ENCODE data around the gene SASH1. TPM values are rescaled to one million over a fixed set of nuclear protein-coding genes. Genes with fewer than 3 reads are reported as not detected.
"Not testable (repeated sequence)": the region's sequence is repeated elsewhere in the genome, so short reads cannot be mapped to it uniquely, and the experiment has no call there.

Gene SASH1
- total RNA-seq, 1 experiment from 2014 or later: 9.8 TPM

DNA sequence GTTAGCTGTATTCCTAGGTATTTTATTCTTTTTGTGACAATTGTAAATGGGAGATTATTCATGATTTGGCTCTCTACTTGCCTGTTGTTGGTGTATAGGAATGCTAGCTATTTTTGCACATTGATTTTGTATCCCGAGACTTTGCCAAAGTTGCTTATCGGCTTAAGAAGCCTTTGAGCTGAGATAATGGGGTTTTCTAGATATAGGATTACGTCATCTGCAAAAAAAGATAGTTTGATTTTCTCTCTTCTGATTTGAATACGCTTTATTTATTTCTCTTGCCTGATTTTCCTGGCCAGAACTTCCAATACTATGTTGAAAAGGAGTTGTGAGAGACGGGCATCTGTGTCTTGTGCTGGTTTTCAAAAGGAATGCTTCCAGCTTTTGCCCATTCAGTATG lies 241.0 kb downstream of the SASH1 start:
- BruUV-seq (replicated peaks): no TSS peak
- intact Hi-C loops (cut with micrococcal nuclease): no loop called here

DNA sequence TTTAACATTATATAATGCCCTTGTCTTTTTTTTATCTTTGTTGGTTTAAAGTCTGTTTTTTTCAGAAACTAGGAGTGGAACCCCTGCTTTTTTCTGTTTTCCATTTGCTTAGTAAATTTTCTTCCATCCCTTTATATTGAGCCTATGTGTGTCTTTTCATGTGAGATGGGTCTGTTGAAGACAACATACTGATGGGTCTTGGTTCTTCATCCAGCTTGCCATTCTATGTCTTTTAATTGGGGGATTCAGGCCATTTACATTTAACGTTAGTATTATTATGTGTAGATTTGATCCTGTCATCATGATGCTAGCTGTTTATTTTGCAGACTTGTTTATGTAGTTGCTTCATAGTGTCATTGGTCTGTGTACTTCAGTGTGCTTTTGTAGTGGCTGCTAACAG lies 243.0 kb downstream of the SASH1 start:
- H4K20me1 ChIP-seq (ENCODE audit: low read length); H3K4me1 ChIP-seq (ENCODE audit: insufficient read depth, low read length); H2AFZ ChIP-seq (ENCODE audit: low read length); DNase-seq; H3K9me3 ChIP-seq (ENCODE audit: low read length); H3K27ac ChIP-seq (ENCODE audit: low read length); H3K79me2 ChIP-seq (ENCODE audit: low read length); H3K36me3 ChIP-seq (ENCODE audit: low read depth, low read length); H3K9me2 ChIP-seq (replicated peaks; ENCODE audit: low read length); BruUV-seq (replicated peaks); H3K27me3 ChIP-seq (ENCODE audit: low read length); intact Hi-C loops (cut with micrococcal nuclease); ATAC-seq; H3K4me3 ChIP-seq (ENCODE audit: low read length); H3K4me2 ChIP-seq (ENCODE audit: low read length); H3F3A ChIP-seq (ENCODE audit: low read length, unreplicated experiment); POLR2A ChIA-PET (ENCODE audit: unreplicated experiment); H3K9ac ChIP-seq (ENCODE audit: low read length): not testable (repeated sequence)
- CTCF ChIA-PET: interaction anchor here (0.6 kb wide), 1 partner anchor 177 kb away, joined by 4 read pairs; no protein-coding TSS in a partner anchor

More for the DNA sequence above, 241.0 kb downstream of the SASH1 start:
- no peaks in the 10 kb centered on the region for H3K79me2 ChIP-seq (ENCODE audit: low read length)
- no peak overlapping the region for H3K4me2 ChIP-seq (ENCODE audit: low read length)
- H3K4me1 ChIP-seq (ENCODE audit: insufficient read depth, low read length): peaks cover 3% of the 10 kb centered on the region; the same call in 1 of the 2 replicates
- no peak overlapping the region for H3K4me3 ChIP-seq (ENCODE audit: low read length)
- POLR2A ChIA-PET (ENCODE audit: unreplicated experiment): no interaction called here
- no peak overlapping the region for H3K9ac ChIP-seq (ENCODE audit: low read length)
- no peak for TF ChIP-seq EZH2 (IDR thresholded peaks at IDR 0.05; ENCODE audit: low read length, unreplicated experiment)
- no peak for TF ChIP-seq EZH2phosphoT487 (IDR thresholded peaks at IDR 0.05; ENCODE audit: borderline replicate concordance, low read length)
- TF ChIP-seq, protein P1, sequence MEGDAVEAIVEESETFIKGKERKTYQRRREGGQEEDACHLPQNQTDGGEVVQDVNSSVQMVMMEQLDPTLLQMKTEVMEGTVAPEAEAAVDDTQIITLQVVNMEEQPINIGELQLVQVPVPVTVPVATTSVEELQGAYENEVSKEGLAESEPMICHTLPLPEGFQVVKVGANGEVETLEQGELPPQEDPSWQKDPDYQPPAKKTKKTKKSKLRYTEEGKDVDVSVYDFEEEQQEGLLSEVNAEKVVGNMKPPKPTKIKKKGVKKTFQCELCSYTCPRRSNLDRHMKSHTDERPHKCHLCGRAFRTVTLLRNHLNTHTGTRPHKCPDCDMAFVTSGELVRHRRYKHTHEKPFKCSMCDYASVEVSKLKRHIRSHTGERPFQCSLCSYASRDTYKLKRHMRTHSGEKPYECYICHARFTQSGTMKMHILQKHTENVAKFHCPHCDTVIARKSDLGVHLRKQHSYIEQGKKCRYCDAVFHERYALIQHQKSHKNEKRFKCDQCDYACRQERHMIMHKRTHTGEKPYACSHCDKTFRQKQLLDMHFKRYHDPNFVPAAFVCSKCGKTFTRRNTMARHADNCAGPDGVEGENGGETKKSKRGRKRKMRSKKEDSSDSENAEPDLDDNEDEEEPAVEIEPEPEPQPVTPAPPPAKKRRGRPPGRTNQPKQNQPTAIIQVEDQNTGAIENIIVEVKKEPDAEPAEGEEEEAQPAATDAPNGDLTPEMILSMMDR (conservative IDR thresholded peaks at IDR 0.05; ENCODE audit: low read depth, low read length): no peak
- H3K27ac ChIP-seq (ENCODE audit: low read length): no peak overlapping the region
- CTCF ChIA-PET: no interaction called here
- ATAC-seq: no peak
- H2AFZ ChIP-seq (ENCODE audit: low read length): no peak overlapping the region
- no peaks in the 10 kb centered on the region for H3K9me2 ChIP-seq (replicated peaks; ENCODE audit: low read length)
- H4K20me1 ChIP-seq (ENCODE audit: low read length): no peaks in the 10 kb centered on the region
- no peaks in the 10 kb centered on the region for H3K27me3 ChIP-seq (ENCODE audit: low read length)
- H3K36me3 ChIP-seq (ENCODE audit: low read depth, low read length): no peaks in the 10 kb centered on the region
- H3K9me3 ChIP-seq (ENCODE audit: low read length): no peaks in the 10 kb centered on the region
- no peak for DNase-seq
- no peaks in the 10 kb centered on the region for H3F3A ChIP-seq (ENCODE audit: low read length, unreplicated experiment)

DNA sequence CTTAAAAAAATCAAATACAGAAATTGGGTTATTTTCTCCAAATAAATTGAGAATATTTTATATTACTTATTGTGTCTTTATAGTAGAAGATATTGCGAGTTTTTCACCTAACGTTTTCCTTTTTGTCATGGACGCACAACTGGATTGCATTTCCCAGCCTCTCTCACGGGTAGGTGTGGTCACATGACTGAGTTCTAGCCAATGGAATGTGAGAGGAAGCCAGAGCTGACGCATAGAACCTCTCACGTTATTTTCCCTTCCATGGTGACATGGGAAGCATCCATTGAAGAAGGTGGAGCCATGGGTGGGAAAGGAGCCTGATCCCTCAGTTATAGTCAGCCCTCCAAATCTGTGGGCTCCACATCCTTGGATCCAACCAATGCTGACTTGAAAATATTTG lies 248.2 kb downstream of the SASH1 start:
- Histone ChIP-seq H4K20me1 (ENCODE audit: low read length) (no peaks in the 10 kb centered on the region), H3K9me2 (replicated peaks; ENCODE audit: low read length) (no peaks in the 10 kb centered on the region), H3F3A (ENCODE audit: low read length, unreplicated experiment) (no peaks in the 10 kb centered on the region), H3K9me3 (ENCODE audit: low read length) (no peaks in the 10 kb centered on the region), H3K36me3 (ENCODE audit: low read depth, low read length) (no peaks in the 10 kb centered on the region), H3K4me1 (ENCODE audit: insufficient read depth, low read length) (no peaks in the 10 kb centered on the region), H3K79me2 (ENCODE audit: low read length) (no peaks in the 10 kb centered on the region), H2AFZ (ENCODE audit: low read length) (no peak overlapping the region), H3K4me2 (ENCODE audit: low read length) (no peak overlapping the region), H3K27ac (ENCODE audit: low read length) (no peak overlapping the region), H3K4me3 (ENCODE audit: low read length) (no peak overlapping the region), H3K27me3 (ENCODE audit: low read length) (no peaks in the 10 kb centered on the region), H3K9ac (ENCODE audit: low read length) (no peak overlapping the region)
- CTCF ChIA-PET: no interaction called here
- no TSS peak for BruUV-seq (replicated peaks)
- POLR2A ChIA-PET (ENCODE audit: unreplicated experiment): no interaction called here
- TF ChIP-seq EZH2phosphoT487 (IDR thresholded peaks at IDR 0.05; ENCODE audit: borderline replicate concordance, low read length) (no peak), EZH2 (IDR thresholded peaks at IDR 0.05; ENCODE audit: low read length, unreplicated experiment) (no peak)
- TF ChIP-seq, protein P1 (conservative IDR thresholded peaks at IDR 0.05; ENCODE audit: low read depth, low read length): no peak
- intact Hi-C loops (cut with micrococcal nuclease): no loop called here
- no peak for DNase-seq
- ATAC-seq: no peak

Measured in PC-3 (cell line).